C4-2B (cell line): ENCODE results near the gene ACOX1.

Source experiments
- H3K27ac ChIP-seq: fragments of 450-650 bp; 2 replicates; pipeline ENCODE4 v1.5.1; 2017
- CTCF ChIP-seq: fragments of 450-650 bp; conservative IDR thresholded peaks from 2 replicates; pipeline ENCODE4 v1.5.1; 2017; ENCODE audit warnings: mild to moderate bottlenecking
- ZFX ChIP-seq: fragments of 450-650 bp; IDR thresholded peaks from 2 replicates; pipeline ENCODE4 v1.6.1; 2017

The ACOX1 gene

GRCh38 chr17:75897160-75898019, 81.6 kb downstream of the ACOX1 start:
- TF ChIP-seq ZFX (no peak), CTCF (no peak)
- H3K27ac ChIP-seq, result peak overlapping the region; percentile 94

GRCh38 chr17:75896415-75897159, 82.4 kb downstream of the ACOX1 start, which contains the start of gene TRIM65:
TSS of gene TRIM65 (minus strand) at chr17:75896951. CDS start at chr17:75896937, 14 bp downstream.
- H3K27ac ChIP-seq, result peak within 1 kb of the TSS; percentile 94
- peak; percentile 98 for TF ChIP-seq ZFX
- TF ChIP-seq CTCF, result peak; percentile 65

GRCh38 chr17:75895370-75896155, 83.4 kb downstream of the ACOX1 start:
- H3K27ac ChIP-seq, result peak overlapping the region; percentile 94
- no peak for TF ChIP-seq ZFX
- TF ChIP-seq CTCF, result no peak

- TF ChIP-seq ZFX (no peak), CTCF (no peak)
- no peak overlapping the region for H3K27ac ChIP-seq
These were observed 84.8 kb downstream of the ACOX1 start for GRCh38 chr17:75894049-75894733.

GRCh38 chr17:75893305-75894048, 85.5 kb downstream of the ACOX1 start:
- TF ChIP-seq CTCF, result no peak
- TF ChIP-seq ZFX, result no peak

GRCh38 chr17:75892556-75893224, 86.3 kb downstream of the ACOX1 start:
- TF ChIP-seq CTCF, result no peak
- TF ChIP-seq ZFX, result no peak
- H3K27ac ChIP-seq, result no peak overlapping the region

More at GRCh38 chr17:75893305-75894048, 85.5 kb downstream of the ACOX1 start:
- no peak overlapping the region for H3K27ac ChIP-seq
